Ishikawa (cell line): ENCODE data around the gene DEFB112.

Experiments used
- CEBPB ChIP-seq: IDR thresholded peaks from 2 replicates; pipeline ENCODE4 v1.6.1; 2012
- CREB1 ChIP-seq: IDR thresholded peaks from 2 replicates; pipeline ENCODE4 v1.6.1; 2012; ENCODE audit warnings: low read depth
- EGR1 ChIP-seq: IDR thresholded peaks from 2 replicates; pipeline ENCODE4 v1.6.1; 2012
- EP300 ChIP-seq: IDR thresholded peaks from 2 replicates; pipeline ENCODE4 v1.6.1; 2012; ENCODE audit warnings: borderline replicate concordance
- FOXM1 ChIP-seq: IDR thresholded peaks from 2 replicates; pipeline ENCODE4 v1.6.1; 2012; ENCODE audit warnings: low read depth, borderline replicate concordance
- MAX ChIP-seq: IDR thresholded peaks from 2 replicates; pipeline ENCODE4 v1.6.1; 2012
- NFIC ChIP-seq: IDR thresholded peaks from 2 replicates; pipeline ENCODE4 v1.6.1; 2012
- RAD21 ChIP-seq: IDR thresholded peaks from 2 replicates; pipeline ENCODE4 v1.6.1; 2012; ENCODE audit warnings: low read depth
- REST ChIP-seq: IDR thresholded peaks from 2 replicates; pipeline ENCODE4 v1.6.1; 2012; ENCODE audit warnings: low read depth, mild to moderate bottlenecking
- TAF1 ChIP-seq: IDR thresholded peaks from 2 replicates; pipeline ENCODE4 v1.6.1; 2012; ENCODE audit warnings: low read depth, mild to moderate bottlenecking
- TCF12 ChIP-seq: IDR thresholded peaks from 2 replicates; pipeline ENCODE4 v1.6.1; 2012; ENCODE audit warnings: low read depth
- TEAD4 ChIP-seq: IDR thresholded peaks from 2 replicates; pipeline ENCODE4 v1.6.1; 2012
- YY1 ChIP-seq: IDR thresholded peaks from 2 replicates; pipeline ENCODE4 v1.6.1; 2012; ENCODE audit warnings: low read depth
- ZBTB7A ChIP-seq: IDR thresholded peaks from 2 replicates; pipeline ENCODE4 v1.6.1; 2012; ENCODE audit warnings: low read depth
- TF ChIP-seq, protein P1 (sequence below): IDR thresholded peaks from 2 replicates; pipeline ENCODE4 v1.6.1; 2012

The DEFB112 gene

GRCh38 chr6:50049829-50050228 is at the start of gene DEFB112:
TSS of gene DEFB112 (minus strand) at chr6:50049929. CDS start at chr6:50049869, 60 bp downstream.
- TF ChIP-seq MAX (no peak), EGR1 (no peak), EP300 (no peak), TCF12 (no peak), NFIC (no peak), FOXM1 (no peak), YY1 (no peak), ZBTB7A (no peak), CREB1 (no peak), TAF1 (no peak), TEAD4 (no peak), REST (no peak)
- TF ChIP-seq, protein P1, sequence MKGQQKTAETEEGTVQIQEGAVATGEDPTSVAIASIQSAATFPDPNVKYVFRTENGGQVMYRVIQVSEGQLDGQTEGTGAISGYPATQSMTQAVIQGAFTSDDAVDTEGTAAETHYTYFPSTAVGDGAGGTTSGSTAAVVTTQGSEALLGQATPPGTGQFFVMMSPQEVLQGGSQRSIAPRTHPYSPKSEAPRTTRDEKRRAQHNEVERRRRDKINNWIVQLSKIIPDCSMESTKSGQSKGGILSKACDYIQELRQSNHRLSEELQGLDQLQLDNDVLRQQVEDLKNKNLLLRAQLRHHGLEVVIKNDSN: no peak

DNA sequence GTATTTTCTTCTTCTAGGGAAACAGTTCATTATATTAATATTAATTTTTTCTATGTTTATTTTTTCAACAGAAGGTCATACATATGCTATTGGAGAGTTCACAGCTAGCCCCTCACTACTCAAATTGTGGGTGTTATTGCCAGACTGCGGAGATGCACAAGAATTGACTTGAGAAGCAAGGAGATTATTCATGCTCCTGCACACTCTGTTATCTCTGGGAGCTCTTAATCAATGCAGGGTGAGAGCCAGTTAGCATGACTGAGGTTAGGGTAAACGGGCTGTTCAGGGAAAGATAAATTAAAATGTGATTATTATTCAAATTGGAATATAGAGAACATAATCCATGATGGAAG is 48.9 kb upstream of the DEFB112 start:
- no peak for TF ChIP-seq RAD21
- TF ChIP-seq ZBTB7A: no peak
- TF ChIP-seq CEBPB: no peak
- TF ChIP-seq YY1: no peak
- TF ChIP-seq TEAD4: no peak
- TF ChIP-seq TCF12: no peak
- TF ChIP-seq REST: no peak
- no peak for TF ChIP-seq TAF1
- no peak for TF ChIP-seq MAX
- no peak for TF ChIP-seq EGR1
- TF ChIP-seq NFIC: no peak
- TF ChIP-seq EP300: no peak
- TF ChIP-seq, protein P1: no peak
- TF ChIP-seq CREB1: no peak
- TF ChIP-seq FOXM1: no peak

DNA sequence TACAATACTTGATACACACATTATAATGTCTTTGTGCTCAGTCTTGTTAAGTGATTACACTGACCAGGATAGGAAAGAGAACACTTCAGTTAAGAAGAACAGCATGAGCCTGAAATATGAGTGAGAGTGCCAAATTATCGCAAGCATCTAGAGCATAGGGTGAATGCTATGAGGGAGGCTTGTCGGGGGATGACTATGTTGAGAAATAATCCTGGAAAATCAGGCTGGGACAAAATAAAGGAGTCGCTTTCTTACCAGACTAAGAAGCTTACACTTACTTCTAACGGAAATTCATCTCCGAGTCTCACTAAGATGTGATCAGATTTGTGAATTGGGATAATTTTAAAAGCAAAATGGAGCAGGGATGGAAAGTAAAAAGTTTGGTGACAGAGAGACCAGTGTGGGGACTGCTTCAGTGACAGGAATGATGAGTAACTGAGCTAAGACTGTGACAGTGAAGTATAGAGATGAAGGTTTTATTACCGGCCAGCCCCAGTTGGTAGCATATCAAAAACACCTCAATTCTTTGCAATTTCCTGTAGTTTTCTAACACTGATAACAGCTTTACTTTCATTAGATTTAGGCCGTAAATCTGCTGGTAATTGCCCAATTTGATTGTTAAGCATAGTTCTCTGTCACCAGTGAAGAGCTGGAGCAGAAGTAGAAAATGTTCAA is 48.4 kb upstream of the DEFB112 start:
- TF ChIP-seq ZBTB7A: no peak
- TF ChIP-seq, protein P1: no peak
- no peak for TF ChIP-seq EP300
- TF ChIP-seq FOXM1: no peak
- no peak for TF ChIP-seq CEBPB
- no peak for TF ChIP-seq REST
- no peak for TF ChIP-seq YY1

DNA sequence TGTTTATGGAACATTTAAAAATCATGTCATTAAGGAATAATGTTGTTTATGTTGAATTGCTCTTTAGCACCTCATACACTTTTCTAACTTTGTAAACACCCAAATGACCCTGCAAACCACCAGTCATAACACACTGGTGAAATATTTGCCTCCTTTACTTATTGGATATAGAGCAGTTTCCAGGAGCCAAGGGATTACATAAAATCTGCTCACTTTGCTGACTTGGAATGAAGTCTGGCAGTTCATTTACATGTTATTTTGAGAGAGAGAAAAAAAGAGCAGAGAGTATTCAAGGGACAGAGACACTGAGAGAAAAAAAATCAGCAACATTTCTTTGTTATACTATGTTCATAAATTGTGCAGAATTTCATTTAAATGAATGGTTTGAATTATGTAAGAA is 46.6 kb upstream of the DEFB112 start:
- TF ChIP-seq FOXM1: no peak
- TF ChIP-seq RAD21: no peak
